OCI-LY7 (cell line): ENCODE results near the gene PRDM2. TPM values are rescaled to one million over a fixed set of nuclear protein-coding genes. Genes with fewer than 3 reads are reported as not detected.

Experiments
- BruUV-seq: library from RNA; stranded (reverse); fragments of 400-500 nt; replicated peaks from 2 replicates; lab custom pipeline; 2021; lab: Mats Ljungman, UMichigan
- CTCF ChIA-PET: fragments of 300-600 bp; sonication (Branson Sonifier 250); formaldehyde crosslinking; loops from one replicate; lab custom pipeline; 2022; ENCODE audit warnings: antibody characterized with exemption; ENCODE audit not compliant: unreplicated experiment; lab: Charles Lee
- POLR2A ChIA-PET: fragments of 300-600 bp; sonication (Branson Sonifier 250); formaldehyde crosslinking; loops from one replicate; lab custom pipeline; 2022; ENCODE audit warnings: antibody characterized with exemption; lab: Charles Lee
- DNase-seq: peaks from one replicate; pipeline ENCODE4 v3.0.0-alpha.2; 2015; ENCODE audit warnings: low spot score
- H2AFZ ChIP-seq: fragments of 200-600 bp; sonication (generic), shearing (Covaris generic); 2 replicates; pipeline ENCODE4 v1.6.1; 2014; ENCODE audit warnings: mild to moderate bottlenecking, antibody characterized with exemption, low read length, moderate library complexity
- H3K27ac ChIP-seq: fragments of 200-600 bp; sonication (generic); 2 replicates; pipeline ENCODE4 v1.5.1; 2014; ENCODE audit warnings: mixed run types, low read depth, mild to moderate bottlenecking, moderate library complexity, low read length, inconsistent platforms; ENCODE audit not compliant: poor library complexity, severe bottlenecking
- H3K36me3 ChIP-seq: fragments of 200-600 bp; sonication (generic); 2 replicates; pipeline ENCODE4 v1.6.1; 2014; ENCODE audit warnings: mild to moderate bottlenecking, antibody characterized with exemption, low read length, moderate library complexity, mixed read lengths; ENCODE audit not compliant: insufficient read depth
- H3K4me1 ChIP-seq: fragments of 200-600 bp; sonication (generic); 2 replicates; pipeline ENCODE4 v1.5.1; 2014; ENCODE audit warnings: mild to moderate bottlenecking, low read length; ENCODE audit not compliant: insufficient read depth, poor library complexity, severe bottlenecking
- H3K4me2 ChIP-seq: fragments of 200-600 bp; sonication (generic); 2 replicates; pipeline ENCODE4 v1.6.1; 2014; ENCODE audit warnings: mild to moderate bottlenecking, low read length
- H3K4me3 ChIP-seq: fragments of 200-600 bp; sonication (generic); 2 replicates; pipeline ENCODE4 v1.5.1; 2014; ENCODE audit warnings: mild to moderate bottlenecking, low read depth, low read length; ENCODE audit not compliant: poor library complexity, severe bottlenecking
- H3K79me2 ChIP-seq: fragments of 200-600 bp; sonication (generic); 2 replicates; pipeline ENCODE4 v1.6.1; 2016; ENCODE audit warnings: low read depth, mild to moderate bottlenecking, low read length, moderate library complexity, mixed read lengths; ENCODE audit not compliant: insufficient read depth
- H3K9me2 ChIP-seq: fragments of 200-600 bp; sonication (generic); 2 replicates; pipeline ENCODE4 v1.6.1; 2016; ENCODE audit warnings: mild to moderate bottlenecking, low read length, mixed read lengths; ENCODE audit not compliant: insufficient read depth
- H3K9me3 ChIP-seq: fragments of 200-600 bp; sonication (generic); 2 replicates; pipeline ENCODE4 v1.6.1; 2014; ENCODE audit warnings: mild to moderate bottlenecking, mixed run types, low read length, mixed read lengths
- H4K20me1 ChIP-seq: fragments of 200-600 bp; sonication (generic); 2 replicates; pipeline ENCODE4 v1.6.1; 2014; ENCODE audit warnings: mild to moderate bottlenecking, antibody characterized with exemption, low read length, moderate library complexity, mixed read lengths; ENCODE audit not compliant: insufficient read depth
- EZH2phosphoT487 ChIP-seq: fragments of 200-600 bp; sonication (generic); IDR thresholded peaks from 2 replicates; pipeline ENCODE4 v1.6.1; 2018; ENCODE audit warnings: low read depth, borderline replicate concordance, mild to moderate bottlenecking, mixed run types, antibody characterized with exemption, low read length, moderate library complexity, mixed read lengths
- intact Hi-C: fragments of 100-400 bp; cut with micrococcal nuclease; formaldehyde crosslinking; loops from one replicate; pipeline ENCODE4 v1.10.0; 2022; ENCODE audit not compliant: unreplicated experiment
- total RNA-seq, 2 experiments: library from RNA; depleted of rRNA in 1 of 2; stranded (reverse); fragments of >200 nt in 1 of 2; shearing (Covaris generic) in 1 of 2; gene quantifications; 2 replicates each; pipeline ENCODE4 v1.2.3, GENCODE V29; 2014 to 2022
- TF ChIP-seq, protein P1 (sequence below): fragments of 200-600 bp; sonication (generic); conservative IDR thresholded peaks from 2 replicates; pipeline ENCODE4 v1.5.1; 2014; ENCODE audit warnings: mild to moderate bottlenecking, antibody characterized with exemption, low read length, moderate library complexity, mixed read lengths

The PRDM2 gene
- total RNA-seq, 2 experiments from 2014 or later = 38.7 to 98.2 TPM

DNA sequence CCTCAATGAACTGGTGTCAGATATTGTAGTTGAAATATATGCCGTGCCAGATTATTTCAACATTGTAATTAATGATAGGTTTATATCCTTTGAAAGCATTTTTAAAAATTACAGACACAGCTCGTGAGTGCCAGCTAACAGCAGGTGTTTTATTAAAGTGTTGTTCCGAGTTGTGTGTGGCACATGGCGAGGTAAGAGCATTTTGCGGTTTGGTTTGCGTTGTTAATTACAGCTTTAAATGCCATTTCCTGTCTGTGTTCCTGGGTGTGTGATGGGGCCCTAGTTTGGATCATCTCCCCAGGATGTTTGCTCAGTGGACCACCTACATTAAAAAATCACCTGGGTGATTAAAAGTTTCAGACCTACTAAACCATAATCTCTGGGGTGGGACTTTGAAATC is 97.4 kb downstream of the PRDM2 start:
- Histone ChIP-seq H3K79me2 (peaks cover 4% of the 10 kb centered on the region; the same call in 1 of the 2 replicates), H2AFZ (no peak overlapping the region), H3K4me1 (peaks cover 38% of the 10 kb centered on the region), H3K36me3 (peaks cover 15% of the 10 kb centered on the region; the same call in 1 of the 2 replicates), H3K4me2 (peak overlapping the region; percentile 58), H4K20me1 (peaks cover 8% of the 10 kb centered on the region; the same call in 1 of the 2 replicates), H3K9me2 (no peaks in the 10 kb centered on the region), H3K9me3 (no peaks in the 10 kb centered on the region), H3K27ac (peak overlapping the region; percentile 77), H3K4me3 (peak overlapping the region; percentile 34)
- DNase-seq = peak; percentile 81
- CTCF ChIA-PET = no interaction called here
- intact Hi-C loops = loop anchor here (5.0 kb wide), 1 partner anchor 65 kb away; no protein-coding TSS in a partner anchor
- no peak for TF ChIP-seq EZH2phosphoT487
- TF ChIP-seq, protein P1, sequence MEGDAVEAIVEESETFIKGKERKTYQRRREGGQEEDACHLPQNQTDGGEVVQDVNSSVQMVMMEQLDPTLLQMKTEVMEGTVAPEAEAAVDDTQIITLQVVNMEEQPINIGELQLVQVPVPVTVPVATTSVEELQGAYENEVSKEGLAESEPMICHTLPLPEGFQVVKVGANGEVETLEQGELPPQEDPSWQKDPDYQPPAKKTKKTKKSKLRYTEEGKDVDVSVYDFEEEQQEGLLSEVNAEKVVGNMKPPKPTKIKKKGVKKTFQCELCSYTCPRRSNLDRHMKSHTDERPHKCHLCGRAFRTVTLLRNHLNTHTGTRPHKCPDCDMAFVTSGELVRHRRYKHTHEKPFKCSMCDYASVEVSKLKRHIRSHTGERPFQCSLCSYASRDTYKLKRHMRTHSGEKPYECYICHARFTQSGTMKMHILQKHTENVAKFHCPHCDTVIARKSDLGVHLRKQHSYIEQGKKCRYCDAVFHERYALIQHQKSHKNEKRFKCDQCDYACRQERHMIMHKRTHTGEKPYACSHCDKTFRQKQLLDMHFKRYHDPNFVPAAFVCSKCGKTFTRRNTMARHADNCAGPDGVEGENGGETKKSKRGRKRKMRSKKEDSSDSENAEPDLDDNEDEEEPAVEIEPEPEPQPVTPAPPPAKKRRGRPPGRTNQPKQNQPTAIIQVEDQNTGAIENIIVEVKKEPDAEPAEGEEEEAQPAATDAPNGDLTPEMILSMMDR = no peak
- no TSS peak for BruUV-seq
- POLR2A ChIA-PET = interaction anchor here (0.5 to 1.3 kb wide), 3 partner anchors 40 to 1027 kb away, joined by 3 read pairs; no protein-coding TSS in a partner anchor

DNA sequence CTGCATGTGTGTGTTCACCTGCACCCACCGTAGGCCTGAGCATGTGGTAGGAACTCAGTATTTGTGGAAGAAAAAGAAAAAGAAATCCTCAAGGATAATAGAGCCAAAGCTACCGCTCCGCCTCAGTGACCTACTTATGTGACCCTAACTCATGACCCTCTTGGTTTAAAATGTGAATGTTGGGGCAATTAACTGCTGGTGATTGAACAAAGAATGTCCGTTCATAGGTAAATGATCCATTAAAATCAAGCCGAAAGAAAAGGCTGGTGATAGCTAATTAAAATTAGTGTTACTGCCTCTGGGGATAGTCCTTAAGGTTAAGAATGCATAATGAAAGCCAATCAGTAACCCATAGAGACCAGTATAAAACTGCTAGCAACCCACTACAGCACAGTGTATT is 98.1 kb downstream of the PRDM2 start:
- Histone ChIP-seq H3K36me3 (peaks cover 8% of the 10 kb centered on the region; the same call in 1 of the 2 replicates), H3K4me2 (peak overlapping the region; percentile 58), H2AFZ (no peak overlapping the region), H3K4me3 (no peak overlapping the region), H3K9me2 (no peaks in the 10 kb centered on the region), H3K4me1 (peaks cover 38% of the 10 kb centered on the region), H3K27ac (peak overlapping the region; percentile 77), H4K20me1 (peaks cover 8% of the 10 kb centered on the region; the same call in 1 of the 2 replicates), H3K79me2 (peaks cover 4% of the 10 kb centered on the region; the same call in 1 of the 2 replicates), H3K9me3 (no peaks in the 10 kb centered on the region)
- no peak for TF ChIP-seq EZH2phosphoT487
- TF ChIP-seq, protein P1 = no peak
- CTCF ChIA-PET = no interaction called here
- BruUV-seq = no TSS peak
- POLR2A ChIA-PET = interaction anchor here (0.7 kb wide), 1 partner anchor 41 kb away, joined by 3 read pairs; no protein-coding TSS in a partner anchor
- no peak for DNase-seq
- intact Hi-C loops = loop anchor here (5.0 kb wide), 1 partner anchor 66 kb away; no protein-coding TSS in a partner anchor
